Activated CD8-positive, alpha-beta memory T cell treated with anti-CD3 and anti-CD28 coated beads, Interleukin-2, amount 50 U/mL, for 24 hours (primary cell): ENCODE results near the gene PBX2.
"Not testable (repeated sequence)": the region's sequence is repeated elsewhere in the genome, so short reads cannot be mapped to it uniquely, and the experiment has no call there.

ENCODE experiments used
- DNase-seq: peaks from one replicate; pipeline ENCODE4 v3.0.0-alpha.2; 2020; ENCODE audit errors: extremely low read depth

The PBX2 gene

GRCh38 chr6:32187009-32187709 lies 2.8 kb downstream of the PBX2 start:
- no peak for DNase-seq

- not testable (repeated sequence) for DNase-seq
Measured at GRCh38 chr6:32186151-32186840, 3.7 kb downstream of the PBX2 start.

- not testable (repeated sequence) for DNase-seq
Measured at GRCh38 chr6:32185681-32186131, 4.3 kb downstream of the PBX2 start.

GRCh38 chr6:32184084-32184640 lies 5.8 kb downstream of the PBX2 start, which contains the start of gene AGER:
TSS of gene AGER (minus strand) at chr6:32184253. CDS start at chr6:32184222, 31 bp downstream.
- no peak for DNase-seq

GRCh38 chr6:32183483-32184083 lies 6.4 kb downstream of the PBX2 start:
- DNase-seq = no peak

GRCh38 chr6:32183030-32183429 lies 7.0 kb downstream of the PBX2 start:
- no peak for DNase-seq

- no peak for DNase-seq
Measured at GRCh38 chr6:32182555-32182981, 7.4 kb downstream of the PBX2 start.

GRCh38 chr6:32181915-32182529 lies 8.0 kb downstream of the PBX2 start:
- no peak for DNase-seq

- DNase-seq = no peak
Measured at GRCh38 chr6:32181148-32181702, 8.8 kb downstream of the PBX2 start.

- DNase-seq = no peak
Measured at GRCh38 chr6:32179766-32180405, 10.1 kb downstream of the PBX2 start.

GRCh38 chr6:32178547-32179440 lies 11.2 kb downstream of the PBX2 start:
- no peak for DNase-seq

GRCh38 chr6:32177788-32178546 lies 12.0 kb downstream of the PBX2 start, which contains the start of gene RNF5:
TSS of gene RNF5 (plus strand) at chr6:32178405. CDS start at chr6:32178512, 107 bp downstream.
- peak; percentile 84 for DNase-seq

- no peak for DNase-seq
Measured at GRCh38 chr6:32177183-32177787, 12.7 kb downstream of the PBX2 start.

- no peak for DNase-seq
Measured at GRCh38 chr6:32176476-32177182, 13.4 kb downstream of the PBX2 start.

- DNase-seq = peak; percentile 95
Measured at GRCh38 chr6:32175711-32176475, 14.1 kb downstream of the PBX2 start, which contains the start of gene AGPAT1. TSS of gene AGPAT1 (minus strand) at chr6:32176084. CDS start at chr6:32171496, 4,588 bp downstream.

GRCh38 chr6:32175322-32175710 lies 14.7 kb downstream of the PBX2 start:
- no peak for DNase-seq

GRCh38 chr6:32174416-32174815 lies 15.6 kb downstream of the PBX2 start:
- DNase-seq = no peak
